Natural killer cell (primary cell): ENCODE measurements around the gene VGLL2. TPM values are rescaled to one million over a fixed set of nuclear protein-coding genes. Genes with fewer than 3 reads are reported as not detected.

Source experiments
- ATAC-seq, 3 donors: fragments of 150-1000 bp in 2 of 3; fragments of 200-7000 bp in 1 of 3; cut with Tn5 transposase; 1 replicate in 1 of 3; 2 replicates in 2 of 3; pipeline ENCODE4 v1.10.0; 2021; ENCODE audit warnings: mild to moderate bottlenecking in 2 of 3, moderate library complexity in 2 of 3
- DNase-seq, 2 donors: peaks; one replicate each; pipeline versions ENCODE4 v3.0.0 to v3.0.0-alpha.2; 2013 to 2021; ENCODE audit warnings: mixed read lengths in 1 of 2
- H3K27ac ChIP-seq: one replicate; pipeline ENCODE4 v1.5.1; 2013; ENCODE audit warnings: mild to moderate bottlenecking, low read length
- H3K27me3 ChIP-seq: one replicate; pipeline ENCODE4 v1.6.1; 2013; ENCODE audit warnings: low read length; ENCODE audit not compliant: control insufficient read depth, insufficient read depth
- H3K36me3 ChIP-seq: one replicate; pipeline ENCODE4 v1.6.1; 2013; ENCODE audit warnings: low read length; ENCODE audit not compliant: control insufficient read depth, insufficient read depth
- H3K4me1 ChIP-seq: one replicate; pipeline ENCODE4 v1.6.1; 2013; ENCODE audit warnings: low read length; ENCODE audit not compliant: control insufficient read depth, insufficient read depth
- H3K4me3 ChIP-seq: one replicate; pipeline ENCODE4 v1.5.1; 2013; ENCODE audit warnings: low read length
- H3K9me3 ChIP-seq: one replicate; pipeline ENCODE4 v1.6.1; 2013; ENCODE audit warnings: low read length; ENCODE audit not compliant: control insufficient read depth, insufficient read depth
- H3K27ac Mint-ChIP-seq, 2 donors: one replicate each; pipeline ENCODE4 v1.8.0; 2022; ENCODE audit warnings: mild to moderate bottlenecking in 2 of 2, mixed read lengths in 2 of 2, moderate library complexity in 1 of 2
- H3K27me3 Mint-ChIP-seq, 2 donors: one replicate each; pipeline ENCODE4 v1.8.0; 2022; ENCODE audit warnings: low read depth in 2 of 2, mixed read lengths in 2 of 2
- H3K36me3 Mint-ChIP-seq: one replicate; pipeline ENCODE4 v1.8.0; 2022; ENCODE audit warnings: mixed read lengths
- H3K4me1 Mint-ChIP-seq, 2 donors: one replicate each; pipeline ENCODE4 v1.8.0; 2022; ENCODE audit warnings: mixed read lengths in 2 of 2
- H3K4me3 Mint-ChIP-seq: one replicate; pipeline ENCODE4 v1.8.0; 2022; ENCODE audit warnings: mild to moderate bottlenecking, moderate library complexity, mixed read lengths
- H3K9me3 Mint-ChIP-seq, 2 donors: one replicate each; pipeline ENCODE4 v1.8.0; 2022; ENCODE audit warnings: mixed read lengths in 2 of 2
- CTCF ChIP-seq: fragments of 200-600 bp; IDR thresholded peaks from one replicate; pipeline ENCODE4 v1.8.0; 2022; ENCODE audit warnings: antibody characterized with exemption
- WGBS: methylation state at CpG from one replicate; pipeline ENCODE4 v1.1.7; 2013; ENCODE audit warnings: missing lambda C conversion rate; ENCODE audit not compliant: insufficient coverage; 5-methylcytosine and 5-hydroxymethylcytosine counted together
- intact Hi-C: fragments of 100-400 bp; cut with micrococcal nuclease; formaldehyde crosslinking; loops from one replicate; pipeline ENCODE4 v1.14.2; 2022
- total RNA-seq, 4 donors: library from RNA; stranded (reverse); fragments of 120-200 nt in 1 of 4; gene quantifications; one replicate each; pipeline versions ENCODE4 v1.2.3 to v1.2.4, GENCODE V29; 2013 to 2022

Gene VGLL2
- total RNA-seq, 3 donors from 2014 or later (not counting 1 experiment from before 2014, with no cell fraction given), result not detected

- no peak overlapping the region for H3K27ac Mint-ChIP-seq
- H3K36me3 Mint-ChIP-seq, result peaks cover 9% of the 10 kb centered on the region
- no peaks in the 10 kb centered on the region for H3K9me3 Mint-ChIP-seq
- H3K4me3 Mint-ChIP-seq, result no peak overlapping the region
- Histone ChIP-seq H3K4me3 (no peak overlapping the region), H3K9me3 (no peaks in the 10 kb centered on the region), H3K36me3 (no peaks in the 10 kb centered on the region), H3K4me1 (peaks cover 16% of the 10 kb centered on the region), H3K27me3 (peaks cover 67% of the 10 kb centered on the region), H3K27ac (no peak overlapping the region)
- no peak for ATAC-seq
- peaks cover 0 to 14% of the 10 kb centered on the region in 2 donors for H3K4me1 Mint-ChIP-seq
- intact Hi-C loops, result no loop called here
- H3K27me3 Mint-ChIP-seq, result peaks cover 62 to 76% of the 10 kb centered on the region in 2 donors
- 8% methylated on average over 11 of the region's 11 CpGs for WGBS
- no peak for TF ChIP-seq CTCF
- no peak for DNase-seq
These were observed 2.6 kb downstream of the VGLL2 start for GRCh38 chr6:117267766-117268534.

- H3K9me3 ChIP-seq, result no peaks in the 10 kb centered on the region
- Mint-ChIP-seq H3K36me3 (peaks cover 9% of the 10 kb centered on the region), H3K4me3 (no peak overlapping the region), H3K27me3 (peaks cover 65 to 79% of the 10 kb centered on the region in 2 donors), H3K27ac (no peak overlapping the region), H3K9me3 (no peaks in the 10 kb centered on the region), H3K4me1 (peaks cover 0 to 14% of the 10 kb centered on the region in 2 donors)
- DNase-seq, result no peak
- peaks cover 16% of the 10 kb centered on the region for H3K4me1 ChIP-seq
- H3K27ac ChIP-seq, result no peak overlapping the region
- no peak for ATAC-seq
- H3K4me3 ChIP-seq, result no peak overlapping the region
- WGBS, result 8% methylated on average over 1 of the region's 1 CpG
- intact Hi-C loops, result no loop called here
- no peaks in the 10 kb centered on the region for H3K36me3 ChIP-seq
- no peak for TF ChIP-seq CTCF
- H3K27me3 ChIP-seq, result peaks cover 60% of the 10 kb centered on the region
These were observed 3.6 kb downstream of the VGLL2 start for GRCh38 chr6:117268924-117269323.

GRCh38 chr6:117269638-117270054, 4.3 kb downstream of the VGLL2 start:
- Histone ChIP-seq H3K4me1 (peaks cover 12% of the 10 kb centered on the region), H3K4me3 (no peak overlapping the region), H3K36me3 (no peaks in the 10 kb centered on the region), H3K9me3 (no peaks in the 10 kb centered on the region), H3K27ac (no peak overlapping the region), H3K27me3 (peaks cover 53% of the 10 kb centered on the region)
- no peak for TF ChIP-seq CTCF
- Mint-ChIP-seq H3K4me3 (no peak overlapping the region), H3K36me3 (peaks cover 9% of the 10 kb centered on the region), H3K27ac (no peak overlapping the region), H3K27me3 (peaks cover 61 to 79% of the 10 kb centered on the region in 2 donors), H3K4me1 (peaks cover 0 to 8% of the 10 kb centered on the region in 2 donors), H3K9me3 (no peaks in the 10 kb centered on the region)
- 4% methylated on average over 6 of the region's 8 CpGs for WGBS
- DNase-seq (no peak), ATAC-seq (no peak)
- intact Hi-C loops, result no loop called here
